DND-41 (cell line): ENCODE measurements around the gene DNAAF2.

Experiments used
- ATAC-seq: fragments of 200-7000 bp; cut with Tn5 transposase; 3 replicates; pipeline ENCODE4 v1.9.1; 2021; ENCODE audit warnings: low read depth; ENCODE audit not compliant: insufficient read depth
- DNase-seq: peaks from one replicate; pipeline ENCODE4 v3.0.0-alpha.2; 2020
- H2AFZ ChIP-seq: 2 replicates; pipeline ENCODE4 v1.6.0; 2012; ENCODE audit warnings: low read depth, low read length
- H3K27ac ChIP-seq: 2 replicates; pipeline ENCODE4 v1.5.1; 2012; ENCODE audit warnings: low read length, inconsistent platforms
- H3K27me3 ChIP-seq: fragments of 200-600 bp; sonication (generic); 2 replicates; pipeline ENCODE4 v1.6.0; 2012; ENCODE audit warnings: low read length, mild to moderate bottlenecking, inconsistent platforms; ENCODE audit not compliant: insufficient read depth, poor library complexity
- H3K36me3 ChIP-seq: 2 replicates; pipeline ENCODE4 v1.5.1; 2012; ENCODE audit warnings: low read length, inconsistent platforms; ENCODE audit not compliant: insufficient read depth
- H3K4me1 ChIP-seq: 2 replicates; pipeline ENCODE4 v1.5.1; 2012; ENCODE audit warnings: mild to moderate bottlenecking, low read length; ENCODE audit not compliant: insufficient read depth
- H3K4me2 ChIP-seq: 2 replicates; pipeline ENCODE4 v1.6.0; 2012; ENCODE audit warnings: mild to moderate bottlenecking, moderate library complexity, low read length, inconsistent platforms; ENCODE audit not compliant: insufficient read depth
- H3K4me3 ChIP-seq, 2 experiments: fragments of 200-600 bp in 1 of 2; shearing (Covaris generic) in 1 of 2; 2 replicates each; pipeline ENCODE4 v1.5.1; 2012 to 2016; ENCODE audit warnings: inconsistent platforms in 2 of 2, low read length in 2 of 2, mild to moderate bottlenecking in 2 of 2, low read depth in 1 of 2, moderate library complexity in 1 of 2
- H3K79me2 ChIP-seq: 2 replicates; pipeline ENCODE4 v1.6.0; 2012; ENCODE audit warnings: low read length, inconsistent platforms; ENCODE audit not compliant: insufficient read depth
- H3K9ac ChIP-seq: 2 replicates; pipeline ENCODE4 v1.6.0; 2012; ENCODE audit warnings: low read depth, mild to moderate bottlenecking, inconsistent platforms, low read length, moderate library complexity
- H3K9me3 ChIP-seq: 2 replicates; pipeline ENCODE4 v1.5.1; 2012; ENCODE audit warnings: low read length, moderate library complexity, mild to moderate bottlenecking, inconsistent platforms; ENCODE audit not compliant: insufficient read depth, severe bottlenecking
- H4K20me1 ChIP-seq: 2 replicates; pipeline ENCODE4 v1.6.0; 2012; ENCODE audit warnings: low read length; ENCODE audit not compliant: insufficient read depth
- EZH2 ChIP-seq: IDR thresholded peaks from 3 replicates; pipeline ENCODE4 v1.6.1; 2012; ENCODE audit warnings: borderline replicate concordance, low read depth, mild to moderate bottlenecking, moderate library complexity, low read length, inconsistent platforms; ENCODE audit not compliant: severe bottlenecking
- TF ChIP-seq, protein P1 (sequence below): IDR thresholded peaks from 2 replicates; pipeline ENCODE4 v1.5.1; 2012; ENCODE audit warnings: borderline replicate concordance, low read length, moderate library complexity, mild to moderate bottlenecking; ENCODE audit not compliant: poor library complexity, severe bottlenecking; ENCODE audit errors: extremely low read depth

The DNAAF2 gene, protein sequence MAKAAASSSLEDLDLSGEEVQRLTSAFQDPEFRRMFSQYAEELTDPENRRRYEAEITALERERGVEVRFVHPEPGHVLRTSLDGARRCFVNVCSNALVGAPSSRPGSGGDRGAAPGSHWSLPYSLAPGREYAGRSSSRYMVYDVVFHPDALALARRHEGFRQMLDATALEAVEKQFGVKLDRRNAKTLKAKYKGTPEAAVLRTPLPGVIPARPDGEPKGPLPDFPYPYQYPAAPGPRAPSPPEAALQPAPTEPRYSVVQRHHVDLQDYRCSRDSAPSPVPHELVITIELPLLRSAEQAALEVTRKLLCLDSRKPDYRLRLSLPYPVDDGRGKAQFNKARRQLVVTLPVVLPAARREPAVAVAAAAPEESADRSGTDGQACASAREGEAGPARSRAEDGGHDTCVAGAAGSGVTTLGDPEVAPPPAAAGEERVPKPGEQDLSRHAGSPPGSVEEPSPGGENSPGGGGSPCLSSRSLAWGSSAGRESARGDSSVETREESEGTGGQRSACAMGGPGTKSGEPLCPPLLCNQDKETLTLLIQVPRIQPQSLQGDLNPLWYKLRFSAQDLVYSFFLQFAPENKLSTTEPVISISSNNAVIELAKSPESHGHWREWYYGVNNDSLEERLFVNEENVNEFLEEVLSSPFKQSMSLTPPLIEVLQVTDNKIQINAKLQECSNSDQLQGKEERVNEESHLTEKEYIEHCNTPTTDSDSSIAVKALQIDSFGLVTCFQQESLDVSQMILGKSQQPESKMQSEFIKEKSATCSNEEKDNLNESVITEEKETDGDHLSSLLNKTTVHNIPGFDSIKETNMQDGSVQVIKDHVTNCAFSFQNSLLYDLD

DNA sequence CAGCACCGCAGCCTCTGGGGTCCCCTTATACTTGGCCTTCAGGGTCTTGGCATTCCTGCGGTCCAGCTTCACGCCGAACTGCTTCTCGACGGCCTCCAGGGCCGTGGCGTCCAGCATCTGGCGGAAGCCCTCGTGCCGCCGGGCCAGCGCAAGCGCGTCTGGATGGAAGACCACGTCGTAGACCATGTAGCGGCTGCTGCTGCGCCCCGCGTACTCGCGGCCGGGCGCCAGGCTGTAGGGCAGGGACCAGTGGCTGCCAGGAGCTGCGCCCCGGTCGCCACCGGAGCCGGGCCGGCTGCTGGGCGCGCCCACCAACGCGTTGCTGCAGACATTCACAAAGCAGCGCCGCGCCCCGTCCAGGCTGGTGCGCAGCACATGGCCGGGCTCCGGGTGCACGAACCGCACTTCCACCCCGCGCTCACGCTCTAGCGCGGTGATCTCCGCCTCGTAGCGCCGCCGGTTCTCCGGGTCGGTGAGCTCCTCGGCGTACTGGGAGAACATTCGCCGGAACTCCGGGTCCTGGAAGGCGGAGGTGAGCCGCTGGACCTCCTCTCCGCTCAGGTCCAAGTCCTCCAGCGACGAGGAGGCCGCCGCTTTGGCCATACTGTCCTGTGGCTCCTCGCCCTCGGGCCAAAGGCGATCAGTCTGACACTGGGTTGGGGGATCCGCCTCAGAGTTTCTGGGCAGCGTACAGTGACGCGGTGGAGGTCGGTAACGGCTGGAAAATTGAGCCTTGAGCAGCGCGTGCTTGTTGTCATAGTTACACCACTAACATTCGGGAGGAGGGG, at the start of gene DNAAF2:
DNAAF2 (minus strand) TSS at position 698 of the 788 bp plus-strand sequence; CDS start at position 603, 95 bp downstream.
- no peak for TF ChIP-seq EZH2
- TF ChIP-seq, protein P1, sequence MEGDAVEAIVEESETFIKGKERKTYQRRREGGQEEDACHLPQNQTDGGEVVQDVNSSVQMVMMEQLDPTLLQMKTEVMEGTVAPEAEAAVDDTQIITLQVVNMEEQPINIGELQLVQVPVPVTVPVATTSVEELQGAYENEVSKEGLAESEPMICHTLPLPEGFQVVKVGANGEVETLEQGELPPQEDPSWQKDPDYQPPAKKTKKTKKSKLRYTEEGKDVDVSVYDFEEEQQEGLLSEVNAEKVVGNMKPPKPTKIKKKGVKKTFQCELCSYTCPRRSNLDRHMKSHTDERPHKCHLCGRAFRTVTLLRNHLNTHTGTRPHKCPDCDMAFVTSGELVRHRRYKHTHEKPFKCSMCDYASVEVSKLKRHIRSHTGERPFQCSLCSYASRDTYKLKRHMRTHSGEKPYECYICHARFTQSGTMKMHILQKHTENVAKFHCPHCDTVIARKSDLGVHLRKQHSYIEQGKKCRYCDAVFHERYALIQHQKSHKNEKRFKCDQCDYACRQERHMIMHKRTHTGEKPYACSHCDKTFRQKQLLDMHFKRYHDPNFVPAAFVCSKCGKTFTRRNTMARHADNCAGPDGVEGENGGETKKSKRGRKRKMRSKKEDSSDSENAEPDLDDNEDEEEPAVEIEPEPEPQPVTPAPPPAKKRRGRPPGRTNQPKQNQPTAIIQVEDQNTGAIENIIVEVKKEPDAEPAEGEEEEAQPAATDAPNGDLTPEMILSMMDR = peak; percentile 14
- Histone ChIP-seq H3K79me2 (peaks cover 86% of the 10 kb centered on the region), H3K9ac (peak within 1 kb of the TSS; percentile 90), H3K27ac (peak within 1 kb of the TSS; percentile 83), H3K4me2 (peak within 1 kb of the TSS; percentile 90), H2AFZ (peak within 1 kb of the TSS; percentile 95), H4K20me1 (peaks cover 15% of the 10 kb centered on the region), H3K9me3 (no peaks in the 10 kb centered on the region), H3K27me3 (no peaks in the 10 kb centered on the region), H3K4me1 (peaks cover 48% of the 10 kb centered on the region), H3K36me3 (peaks cover 33% of the 10 kb centered on the region), H3K4me3 (peak within 1 kb of the TSS; percentile 94 to 98)
- DNase-seq (peak; percentile 66), ATAC-seq (peak; percentile 50)

DNA sequence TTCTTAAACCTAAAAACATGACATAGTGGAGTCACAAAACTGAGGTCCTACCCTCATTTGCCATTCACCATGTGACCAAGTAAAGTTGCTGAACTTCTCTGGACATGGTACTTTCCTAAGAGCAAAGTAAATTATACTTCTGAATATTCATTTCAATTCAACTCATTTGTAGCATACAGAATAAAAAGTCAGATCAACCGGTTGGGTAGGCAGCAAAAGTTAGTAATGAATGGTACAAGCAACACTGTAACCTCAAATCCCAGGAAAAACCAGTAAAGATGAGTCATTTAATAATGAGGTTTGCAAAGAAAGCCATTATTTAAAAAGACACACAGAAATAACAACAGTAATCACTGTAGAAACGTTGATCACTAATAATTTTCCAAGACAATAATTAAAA, 44.2 kb upstream of the DNAAF2 start:
- no peak overlapping the region for H3K4me2 ChIP-seq
- no peak overlapping the region for H3K9ac ChIP-seq
- peaks cover 76% of the 10 kb centered on the region for H3K36me3 ChIP-seq
- H3K4me3 ChIP-seq = no peak overlapping the region
- TF ChIP-seq, protein P1 = no peak
- no peak for TF ChIP-seq EZH2
- no peak overlapping the region for H3K27ac ChIP-seq
- no peaks in the 10 kb centered on the region for H3K27me3 ChIP-seq
- ATAC-seq = no peak
- no peak overlapping the region for H2AFZ ChIP-seq
- no peaks in the 10 kb centered on the region for H3K4me1 ChIP-seq
- H3K79me2 ChIP-seq = peaks cover 66% of the 10 kb centered on the region
- H3K9me3 ChIP-seq = no peaks in the 10 kb centered on the region
- peaks cover 7% of the 10 kb centered on the region; the same call in 1 of the 2 replicates for H4K20me1 ChIP-seq
- no peak for DNase-seq

DNA sequence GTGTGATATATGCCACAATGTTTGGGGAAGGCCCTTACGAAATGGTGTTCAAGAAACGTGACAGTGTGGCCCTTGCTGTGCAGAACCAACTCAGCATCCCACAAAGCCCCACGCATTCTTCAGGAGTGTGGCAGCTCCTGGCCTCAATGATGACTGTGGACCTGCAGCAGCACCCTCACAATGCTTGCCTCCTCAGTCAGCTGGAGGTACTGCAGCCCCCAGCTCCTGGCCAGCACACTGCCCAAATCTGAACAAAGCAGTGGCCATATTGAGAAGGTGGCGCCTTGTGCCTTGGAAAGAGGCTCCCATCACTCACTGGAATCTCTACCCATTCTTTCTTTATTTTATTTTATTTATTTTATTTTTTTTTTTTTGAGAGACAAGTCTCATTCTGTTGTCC, 42.6 kb upstream of the DNAAF2 start:
- Histone ChIP-seq H2AFZ (no peak overlapping the region), H3K36me3 (peaks cover 79% of the 10 kb centered on the region), H4K20me1 (peaks cover 7% of the 10 kb centered on the region; the same call in 1 of the 2 replicates), H3K79me2 (peaks cover 52% of the 10 kb centered on the region), H3K4me3 (no peak overlapping the region), H3K4me2 (no peak overlapping the region), H3K27me3 (no peaks in the 10 kb centered on the region), H3K27ac (no peak overlapping the region), H3K9ac (no peak overlapping the region), H3K9me3 (no peaks in the 10 kb centered on the region), H3K4me1 (no peaks in the 10 kb centered on the region)
- ATAC-seq = peak; percentile 58; the same call in 2 of the 3 replicates
- TF ChIP-seq EZH2 = no peak
- TF ChIP-seq, protein P1 = peak; percentile 26
- DNase-seq = no peak
